ENCODE data around the gene AQP12B. TPM values are rescaled to one million over a fixed set of nuclear protein-coding genes. Genes with fewer than 3 reads are reported as not detected.

The AQP12B gene
- total and polyA plus RNA-seq, 9 of the 15 experiments (the other 6 are each of a cell fraction or from before 2014, with no cell fraction given), result not detected

GRCh38 chr2:240707821-240708220 lies 25.1 kb upstream of the AQP12B start:
- BruUV-seq (replicated peaks), result no TSS peak
- in situ Hi-C loops (cut with MboI), result no loop called here
- ATAC-seq (no peak), DNase-seq (ENCODE audit: extremely low read depth in 1 of 4, low spot score in 3 of 4) (no peak), FAIRE-seq (no peak)
- H2AFZ ChIP-seq (ENCODE audit: low read depth, low read length), result no peak overlapping the region
- ChIA-PET CTCF (ENCODE audit: low intra/inter-chr PET ratio) (no interaction called here), POLR2A (interaction anchor here (0.7 kb wide), 1 partner anchor 364 kb away, joined by 3 read pairs; no protein-coding TSS in a partner anchor)
- TF ChIP-seq USF2 (CRISPR knock-in tag; IDR thresholded peaks at IDR 0.05) (no peak), NCOA4 (IDR thresholded peaks at IDR 0.05; ENCODE audit: partially characterized antibody) (no peak)
- no peaks in the 10 kb centered on the region for H3K9me1 ChIP-seq (ENCODE audit: control insufficient read depth, insufficient read depth, low read length)
- H3K27me3 ChIP-seq (ENCODE audit: control insufficient read depth in 2 of 2, insufficient read depth in 2 of 2, low read length in 2 of 2), result peaks cover 5 to 56% of the 10 kb centered on the region in 2 experiments; a peak in 4 of 5 replicates
- 0% methylated on average over 9 of the region's 10 CpGs for whole genome bisulfite sequencing (ENCODE audit: insufficient coverage, low coverage, missing lambda C conversion rate)
- no peak overlapping the region for H3K27ac ChIP-seq (ENCODE audit: extremely low read depth, low read depth, low read length)
- H3K4me2 ChIP-seq (ENCODE audit: insufficient read depth, low read length), result no peak overlapping the region
- no peak overlapping the region for H3K4me3 ChIP-seq
- intact Hi-C loops (cut with micrococcal nuclease), result loop anchor here (10.0 kb wide), 1 partner anchor 193 kb away; no protein-coding TSS in a partner anchor
- H3K9me3 ChIP-seq (replicated peaks; ENCODE audit: control insufficient read depth, insufficient read depth, low read depth, low read length), result no peaks in the 10 kb centered on the region
- H4K20me1 ChIP-seq (replicated peaks; ENCODE audit: control insufficient read depth, insufficient read depth, low read length), result no peaks in the 10 kb centered on the region
- H3K4me1 ChIP-seq (replicated peaks in 1 of 2; ENCODE audit: control insufficient read depth in 2 of 2, insufficient read depth in 2 of 2, low read length in 2 of 2), result no peaks in the 10 kb centered on the region
- H3K9ac ChIP-seq (ENCODE audit: insufficient read depth in 1 of 2, low read depth in 2 of 2, low read length in 2 of 2), result no peak overlapping the region
- no peaks in the 10 kb centered on the region for H3K79me2 ChIP-seq (ENCODE audit: control insufficient read depth, insufficient read depth, low read length)
- H3K36me3 ChIP-seq (ENCODE audit: control insufficient read depth, insufficient read depth, low read length), result no peaks in the 10 kb centered on the region

- intact Hi-C loops (cut with micrococcal nuclease), result loop anchor here (10.0 kb wide), 1 partner anchor 192 kb away; no protein-coding TSS in a partner anchor
- no peak overlapping the region for H3K4me2 ChIP-seq (ENCODE audit: insufficient read depth, low read length)
- DNase-seq (ENCODE audit: extremely low read depth in 1 of 4, low spot score in 3 of 4) (no peak), ATAC-seq (no peak), FAIRE-seq (no peak)
- no peaks in the 10 kb centered on the region for H3K9me3 ChIP-seq (replicated peaks; ENCODE audit: control insufficient read depth, insufficient read depth, low read depth, low read length)
- ChIA-PET CTCF (ENCODE audit: low intra/inter-chr PET ratio) (no interaction called here), POLR2A (no interaction called here)
- in situ Hi-C loops (cut with MboI), result no loop called here
- 15% methylated on average over 10 of the region's 15 CpGs for WGBS (ENCODE audit: insufficient coverage, low coverage, missing lambda C conversion rate)
- no peaks in the 10 kb centered on the region for H3K36me3 ChIP-seq (ENCODE audit: control insufficient read depth, insufficient read depth, low read length)
- no peaks in the 10 kb centered on the region for H4K20me1 ChIP-seq (replicated peaks; ENCODE audit: control insufficient read depth, insufficient read depth, low read length)
- H3K79me2 ChIP-seq (ENCODE audit: control insufficient read depth, insufficient read depth, low read length), result no peaks in the 10 kb centered on the region
- BruUV-seq (replicated peaks), result no TSS peak
- no peaks in the 10 kb centered on the region for H3K4me1 ChIP-seq (replicated peaks in 1 of 2; ENCODE audit: control insufficient read depth in 2 of 2, insufficient read depth in 2 of 2, low read length in 2 of 2)
- H3K9me1 ChIP-seq (ENCODE audit: control insufficient read depth, insufficient read depth, low read length), result no peaks in the 10 kb centered on the region
- peaks cover 5 to 60% of the 10 kb centered on the region in 2 experiments; a peak in 4 of 5 replicates for H3K27me3 ChIP-seq (ENCODE audit: control insufficient read depth in 2 of 2, insufficient read depth in 2 of 2, low read length in 2 of 2)
- H3K9ac ChIP-seq (ENCODE audit: insufficient read depth in 1 of 2, low read depth in 2 of 2, low read length in 2 of 2), result no peak overlapping the region
- no peak overlapping the region for H3K4me3 ChIP-seq
- H2AFZ ChIP-seq (ENCODE audit: low read depth, low read length), result no peak overlapping the region
- no peak overlapping the region for H3K27ac ChIP-seq (ENCODE audit: extremely low read depth, low read depth, low read length)
- TF ChIP-seq L3MBTL2 (IDR thresholded peaks at IDR 0.05) (no peak), POLR3G (IDR thresholded peaks at IDR 0.05; ENCODE audit: extremely low read depth, insufficient read length, insufficient replicate concordance) (no peak), SETDB1 (IDR thresholded peaks at IDR 0.05; ENCODE audit: low read length) (no peak), HOXB6 (CRISPR knock-in tag; IDR thresholded peaks at IDR 0.05; ENCODE audit: borderline replicate concordance) (no peak), NR0B1 (IDR thresholded peaks at IDR 0.05; ENCODE audit: partially characterized antibody) (no peak), CTCF (IDR thresholded peaks at IDR 0.05 in 2 of 3, conservative IDR thresholded peaks at IDR 0.05 in 1 of 3; ENCODE audit: insufficient read depth in 2 of 3, low read depth in 1 of 3, low read length in 3 of 3) (no peak), ZNF57 (CRISPR knock-in tag; IDR thresholded peaks at IDR 0.05) (no peak)
Observed at GRCh38 chr2:240707043-240707756, 24.5 kb upstream of the AQP12B start.
